OCI-LY1 (cell line): ENCODE data around the gene KRTAP10-12.

Source experiments
- CTCF ChIP-seq: fragments of 200-600 bp; sonication (generic), shearing (Covaris generic); IDR thresholded peaks from 2 replicates; pipeline ENCODE4 v1.5.1; 2017; ENCODE audit warnings: mild to moderate bottlenecking, antibody characterized with exemption, low read length, moderate library complexity, mixed read lengths
- EZH2 ChIP-seq: fragments of 200-600 bp; sonication (generic), shearing (Covaris generic); IDR thresholded peaks from 2 replicates; pipeline ENCODE4 v1.8.0; 2017; ENCODE audit warnings: borderline replicate concordance, mixed run types, mild to moderate bottlenecking, antibody characterized with exemption, low read length, moderate library complexity, mixed read lengths

GRCh38 chr21:44740742-44741141, 43.8 kb downstream of the KRTAP10-12 start:
- TF ChIP-seq EZH2 (no peak), CTCF (no peak)
